HL-60 (cell line): Measurements from ENCODE around the gene SCART1.

ENCODE experiments used
- DNase-seq, 2 experiments: peaks; one replicate each; pipeline ENCODE4 v3.0.0-alpha.2; 2010 to 2020; ENCODE audit warnings: low read depth in 1 of 2, low spot score in 1 of 2
- H3K27ac ChIP-seq: fragments of 250-450 bp; sonication (Bioruptor Pico); replicated peaks from 2 replicates; pipeline ENCODE4 v1.5.1; 2020; ENCODE audit warnings: mild to moderate bottlenecking, moderate library complexity
- H3K27me3 ChIP-seq: fragments of 250-450 bp; sonication (Bioruptor Pico); 2 replicates; pipeline ENCODE4 v1.5.1; 2021; ENCODE audit warnings: mild to moderate bottlenecking, moderate library complexity; ENCODE audit not compliant: insufficient read depth, poor library complexity, severe bottlenecking
- H3K4me3 ChIP-seq: replicated peaks from 2 replicates; pipeline ENCODE4 v1.5.1; 2011; ENCODE audit warnings: mild to moderate bottlenecking, control low read depth, low read length; ENCODE audit not compliant: insufficient read depth
- GABPA ChIP-seq: IDR thresholded peaks from 2 replicates; pipeline ENCODE4 v1.6.1; 2012; ENCODE audit warnings: low read depth
- POLR2AphosphoS5 ChIP-seq: IDR thresholded peaks from 2 replicates; pipeline ENCODE4 v1.6.1; 2012; ENCODE audit warnings: low read depth
- SPI1 ChIP-seq: IDR thresholded peaks from 2 replicates; pipeline ENCODE4 v1.6.1; 2012; ENCODE audit warnings: low read depth, mild to moderate bottlenecking, borderline replicate concordance
- TF ChIP-seq, protein P1 (sequence below): IDR thresholded peaks from 2 replicates; pipeline ENCODE4 v1.6.1; 2012; ENCODE audit warnings: low read depth; ENCODE audit not compliant: insufficient replicate concordance
- TF ChIP-seq, protein P2 (sequence below): IDR thresholded peaks from one replicate; pipeline ENCODE4 v1.5.1; 2011; ENCODE audit warnings: low read length, control low read depth, inconsistent platforms; ENCODE audit not compliant: insufficient read depth

The SCART1 gene

DNA sequence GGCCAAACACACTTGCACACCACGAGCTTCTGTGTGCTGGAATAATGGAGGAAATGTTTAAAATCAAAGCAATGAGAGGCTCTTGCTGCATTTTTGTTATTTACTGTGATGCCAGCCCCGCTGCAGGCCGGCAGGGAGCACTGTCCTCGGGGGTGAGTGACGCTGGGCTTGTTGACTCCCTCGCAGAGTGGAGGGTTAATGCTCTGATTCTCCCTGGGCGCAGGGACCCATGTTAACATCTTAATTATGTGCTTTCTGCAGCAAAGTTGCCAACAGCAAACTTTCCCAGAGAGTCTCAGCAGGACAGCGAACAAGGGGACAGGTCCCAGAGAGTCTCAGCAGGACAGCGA lies 22.9 kb downstream of the SCART1 start:
- H3K4me3 ChIP-seq = no peak overlapping the region
- TF ChIP-seq, protein P1, sequence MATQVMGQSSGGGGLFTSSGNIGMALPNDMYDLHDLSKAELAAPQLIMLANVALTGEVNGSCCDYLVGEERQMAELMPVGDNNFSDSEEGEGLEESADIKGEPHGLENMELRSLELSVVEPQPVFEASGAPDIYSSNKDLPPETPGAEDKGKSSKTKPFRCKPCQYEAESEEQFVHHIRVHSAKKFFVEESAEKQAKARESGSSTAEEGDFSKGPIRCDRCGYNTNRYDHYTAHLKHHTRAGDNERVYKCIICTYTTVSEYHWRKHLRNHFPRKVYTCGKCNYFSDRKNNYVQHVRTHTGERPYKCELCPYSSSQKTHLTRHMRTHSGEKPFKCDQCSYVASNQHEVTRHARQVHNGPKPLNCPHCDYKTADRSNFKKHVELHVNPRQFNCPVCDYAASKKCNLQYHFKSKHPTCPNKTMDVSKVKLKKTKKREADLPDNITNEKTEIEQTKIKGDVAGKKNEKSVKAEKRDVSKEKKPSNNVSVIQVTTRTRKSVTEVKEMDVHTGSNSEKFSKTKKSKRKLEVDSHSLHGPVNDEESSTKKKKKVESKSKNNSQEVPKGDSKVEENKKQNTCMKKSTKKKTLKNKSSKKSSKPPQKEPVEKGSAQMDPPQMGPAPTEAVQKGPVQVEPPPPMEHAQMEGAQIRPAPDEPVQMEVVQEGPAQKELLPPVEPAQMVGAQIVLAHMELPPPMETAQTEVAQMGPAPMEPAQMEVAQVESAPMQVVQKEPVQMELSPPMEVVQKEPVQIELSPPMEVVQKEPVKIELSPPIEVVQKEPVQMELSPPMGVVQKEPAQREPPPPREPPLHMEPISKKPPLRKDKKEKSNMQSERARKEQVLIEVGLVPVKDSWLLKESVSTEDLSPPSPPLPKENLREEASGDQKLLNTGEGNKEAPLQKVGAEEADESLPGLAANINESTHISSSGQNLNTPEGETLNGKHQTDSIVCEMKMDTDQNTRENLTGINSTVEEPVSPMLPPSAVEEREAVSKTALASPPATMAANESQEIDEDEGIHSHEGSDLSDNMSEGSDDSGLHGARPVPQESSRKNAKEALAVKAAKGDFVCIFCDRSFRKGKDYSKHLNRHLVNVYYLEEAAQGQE = no peak
- no peak for TF ChIP-seq GABPA
- TF ChIP-seq, protein P2, sequence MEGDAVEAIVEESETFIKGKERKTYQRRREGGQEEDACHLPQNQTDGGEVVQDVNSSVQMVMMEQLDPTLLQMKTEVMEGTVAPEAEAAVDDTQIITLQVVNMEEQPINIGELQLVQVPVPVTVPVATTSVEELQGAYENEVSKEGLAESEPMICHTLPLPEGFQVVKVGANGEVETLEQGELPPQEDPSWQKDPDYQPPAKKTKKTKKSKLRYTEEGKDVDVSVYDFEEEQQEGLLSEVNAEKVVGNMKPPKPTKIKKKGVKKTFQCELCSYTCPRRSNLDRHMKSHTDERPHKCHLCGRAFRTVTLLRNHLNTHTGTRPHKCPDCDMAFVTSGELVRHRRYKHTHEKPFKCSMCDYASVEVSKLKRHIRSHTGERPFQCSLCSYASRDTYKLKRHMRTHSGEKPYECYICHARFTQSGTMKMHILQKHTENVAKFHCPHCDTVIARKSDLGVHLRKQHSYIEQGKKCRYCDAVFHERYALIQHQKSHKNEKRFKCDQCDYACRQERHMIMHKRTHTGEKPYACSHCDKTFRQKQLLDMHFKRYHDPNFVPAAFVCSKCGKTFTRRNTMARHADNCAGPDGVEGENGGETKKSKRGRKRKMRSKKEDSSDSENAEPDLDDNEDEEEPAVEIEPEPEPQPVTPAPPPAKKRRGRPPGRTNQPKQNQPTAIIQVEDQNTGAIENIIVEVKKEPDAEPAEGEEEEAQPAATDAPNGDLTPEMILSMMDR = no peak
- no peak for TF ChIP-seq POLR2AphosphoS5
- no peak for TF ChIP-seq SPI1
- no peak for DNase-seq

DNA sequence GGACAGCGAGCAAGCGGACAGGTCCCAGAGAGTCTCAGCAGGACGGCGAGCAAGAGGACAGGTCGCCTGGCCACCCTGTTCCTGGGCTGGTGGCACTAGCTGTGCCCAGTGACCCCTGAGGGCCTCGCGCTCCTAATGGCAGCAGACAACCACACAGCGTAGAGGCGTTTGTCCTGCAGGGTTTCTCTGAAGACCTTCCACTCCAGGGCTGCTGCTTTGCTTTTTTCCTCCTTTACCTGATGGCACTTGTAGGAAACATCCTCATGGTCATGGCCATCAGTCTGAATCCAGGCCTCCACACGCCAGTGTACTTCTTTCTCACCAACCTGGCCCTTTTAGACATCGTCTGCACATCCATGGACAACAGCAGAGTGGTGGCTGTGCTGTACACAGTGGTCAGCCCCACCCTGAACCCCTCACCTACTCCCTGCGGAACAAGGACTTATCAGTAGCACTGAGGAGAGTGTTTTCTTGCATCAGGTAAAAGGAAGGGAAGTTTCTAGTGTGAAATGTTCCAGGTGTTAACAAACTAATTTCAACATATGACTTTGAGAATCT lies 27.4 kb downstream of the SCART1 start:
- H3K27me3 ChIP-seq = no peaks in the 10 kb centered on the region
- no peak for DNase-seq
- H3K4me3 ChIP-seq = no peak overlapping the region
- H3K27ac ChIP-seq = no peak overlapping the region
- TF ChIP-seq SPI1 (no peak), GABPA (no peak), POLR2AphosphoS5 (no peak)
- TF ChIP-seq, protein P1 = no peak
- TF ChIP-seq, protein P2 = no peak

More for the DNA sequence above, 22.9 kb downstream of the SCART1 start:
- Histone ChIP-seq H3K27me3 (no peaks in the 10 kb centered on the region), H3K27ac (no peak overlapping the region)

DNA sequence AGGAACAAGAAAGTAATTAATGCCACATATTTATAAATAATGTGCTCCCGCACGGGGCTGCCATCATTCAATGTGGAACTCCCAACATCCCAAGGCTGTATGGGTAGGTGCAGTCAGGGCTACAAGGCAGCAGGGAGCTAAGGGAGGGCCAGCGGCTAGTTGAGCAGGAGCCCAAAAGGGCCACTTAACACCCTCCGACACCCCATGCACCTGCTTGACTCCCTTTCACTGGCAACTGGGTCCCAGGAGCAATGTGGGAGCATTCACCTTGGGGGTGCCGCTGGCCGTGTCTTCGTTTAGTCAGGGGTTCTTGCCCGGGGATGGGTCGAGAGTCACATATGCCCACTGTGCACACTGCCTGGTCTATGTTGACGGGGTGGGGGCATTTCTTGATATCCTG lies 27.9 kb downstream of the SCART1 start:
- Histone ChIP-seq H3K4me3 (no peak overlapping the region), H3K27me3 (no peaks in the 10 kb centered on the region), H3K27ac (no peak overlapping the region)
- TF ChIP-seq SPI1 (no peak), GABPA (no peak)
- TF ChIP-seq, protein P2 = no peak
- TF ChIP-seq, protein P1 = no peak
- no peak for DNase-seq
